Measurements from ENCODE around the gene RSF1. TPM values are rescaled to one million over a fixed set of nuclear protein-coding genes. Genes with fewer than 3 reads are reported as not detected.

Gene RSF1
- total RNA-seq, 4 donors from 2014 or later, result 70.3 to 96.3 (median 73.1) TPM

DNA sequence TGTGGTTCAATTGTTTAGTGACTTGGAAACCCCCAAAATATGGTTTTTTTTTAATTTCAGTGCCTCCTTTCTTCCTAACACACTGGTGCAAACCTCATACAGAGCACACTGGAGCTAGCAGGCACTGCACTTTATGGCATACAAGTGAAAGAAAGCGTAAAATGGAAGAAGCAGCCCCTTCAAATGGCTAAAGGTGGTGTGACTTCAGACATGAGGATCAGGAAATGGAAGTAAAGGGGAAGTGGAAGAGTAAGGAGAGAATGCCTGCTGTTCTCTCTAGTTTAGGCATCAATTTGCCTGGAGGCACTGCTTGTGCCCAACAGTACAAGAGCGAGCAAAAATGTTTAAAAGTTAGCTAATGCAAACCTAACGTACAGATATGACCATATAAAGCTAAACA, 5.7 kb downstream of the RSF1 start:
- no peaks in the 10 kb centered on the region for H3K27me3 ChIP-seq
- intact Hi-C loops (cut with DNase I), result no loop called here
- WGBS, result 91% methylated on average over 3 of the region's 3 CpGs
- H3K36me3 ChIP-seq, result no peaks in the 10 kb centered on the region
- H3K27ac ChIP-seq (replicated peaks in 1 of 4), result no peak overlapping the region
- peaks cover 0 to 7% (median 0%) of the 10 kb centered on the region in 4 donors for H3K9me3 ChIP-seq
- H3K4me3 ChIP-seq, result no peak overlapping the region
- TF ChIP-seq, protein P1, sequence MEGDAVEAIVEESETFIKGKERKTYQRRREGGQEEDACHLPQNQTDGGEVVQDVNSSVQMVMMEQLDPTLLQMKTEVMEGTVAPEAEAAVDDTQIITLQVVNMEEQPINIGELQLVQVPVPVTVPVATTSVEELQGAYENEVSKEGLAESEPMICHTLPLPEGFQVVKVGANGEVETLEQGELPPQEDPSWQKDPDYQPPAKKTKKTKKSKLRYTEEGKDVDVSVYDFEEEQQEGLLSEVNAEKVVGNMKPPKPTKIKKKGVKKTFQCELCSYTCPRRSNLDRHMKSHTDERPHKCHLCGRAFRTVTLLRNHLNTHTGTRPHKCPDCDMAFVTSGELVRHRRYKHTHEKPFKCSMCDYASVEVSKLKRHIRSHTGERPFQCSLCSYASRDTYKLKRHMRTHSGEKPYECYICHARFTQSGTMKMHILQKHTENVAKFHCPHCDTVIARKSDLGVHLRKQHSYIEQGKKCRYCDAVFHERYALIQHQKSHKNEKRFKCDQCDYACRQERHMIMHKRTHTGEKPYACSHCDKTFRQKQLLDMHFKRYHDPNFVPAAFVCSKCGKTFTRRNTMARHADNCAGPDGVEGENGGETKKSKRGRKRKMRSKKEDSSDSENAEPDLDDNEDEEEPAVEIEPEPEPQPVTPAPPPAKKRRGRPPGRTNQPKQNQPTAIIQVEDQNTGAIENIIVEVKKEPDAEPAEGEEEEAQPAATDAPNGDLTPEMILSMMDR (IDR thresholded peaks at IDR 0.05), result no peak
- TF ChIP-seq POLR2AphosphoS5 (IDR thresholded peaks at IDR 0.05) (no peak), EP300 (IDR thresholded peaks at IDR 0.05) (no peak), POLR2A (IDR thresholded peaks at IDR 0.05; ENCODE audit: low read depth) (no peak)
- peaks cover 29 to 71% (median 55%) of the 10 kb centered on the region in 4 donors for H3K4me1 ChIP-seq
- DNase-seq (ENCODE audit: extremely low spot score), result no peak

DNA sequence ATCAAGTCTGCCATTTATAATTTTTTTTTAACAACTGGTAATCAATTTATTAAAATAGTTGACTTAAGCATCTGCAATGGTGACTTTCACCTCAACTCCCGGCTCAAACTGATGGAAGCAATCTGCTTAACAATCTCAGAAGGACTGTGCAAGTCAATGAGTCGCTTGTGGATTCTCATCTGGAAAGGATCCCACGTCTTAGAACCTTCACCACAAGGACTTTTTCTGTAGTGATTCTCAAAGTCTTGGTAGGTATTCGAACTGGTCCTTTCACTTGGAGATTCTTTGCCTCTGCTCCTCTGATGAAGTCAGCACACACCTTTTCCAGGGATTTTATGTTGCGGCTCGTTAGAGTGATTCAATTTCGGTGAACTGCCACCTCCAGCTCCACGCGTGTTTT, 7.3 kb downstream of the RSF1 start:
- WGBS, result 92% methylated on average over 9 of the region's 9 CpGs
- DNase-seq (ENCODE audit: extremely low spot score), result no peak
- Histone ChIP-seq H3K9me3 (peaks cover 0 to 7% (median 0%) of the 10 kb centered on the region in 4 donors), H3K4me1 (peaks cover 25 to 74% (median 49%) of the 10 kb centered on the region in 4 donors), H3K36me3 (no peaks in the 10 kb centered on the region), H3K27ac (replicated peaks in 1 of 4) (no peak overlapping the region), H3K27me3 (no peaks in the 10 kb centered on the region), H3K4me3 (no peak overlapping the region)
- TF ChIP-seq POLR2AphosphoS5 (IDR thresholded peaks at IDR 0.05) (no peak), POLR2A (IDR thresholded peaks at IDR 0.05; ENCODE audit: low read depth) (no peak)
- intact Hi-C loops (cut with DNase I), result no loop called here

DNA sequence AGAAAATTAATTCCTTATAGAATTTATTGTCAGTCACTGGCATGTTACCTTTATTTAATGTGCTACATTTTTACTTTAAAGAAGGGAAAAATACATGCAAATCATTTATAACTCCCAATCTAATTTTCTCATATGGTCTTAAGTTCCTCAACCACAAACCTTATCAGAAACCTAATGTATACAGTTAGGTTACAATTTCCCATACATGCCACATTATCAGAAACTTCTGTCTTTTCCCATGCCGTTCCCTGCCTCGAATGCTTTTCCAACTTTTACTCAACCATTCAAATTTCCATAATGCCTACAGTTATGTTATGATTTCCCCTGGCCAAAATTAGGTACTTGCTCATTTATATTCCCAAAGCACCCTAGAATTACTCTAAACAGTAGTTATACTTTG, 13.5 kb downstream of the RSF1 start:
- Histone ChIP-seq H3K27me3 (no peaks in the 10 kb centered on the region), H3K4me3 (no peak overlapping the region), H3K9me3 (no peaks in the 10 kb centered on the region), H3K36me3 (peaks cover 0 to 1% (median 0%) of the 10 kb centered on the region in 4 donors), H3K4me1 (peaks cover 7 to 57% (median 29%) of the 10 kb centered on the region in 4 donors), H3K27ac (replicated peaks in 1 of 4) (no peak overlapping the region)
- TF ChIP-seq, protein P1 (IDR thresholded peaks at IDR 0.05), result no peak
- TF ChIP-seq POLR2AphosphoS5 (IDR thresholded peaks at IDR 0.05) (no peak), POLR2A (IDR thresholded peaks at IDR 0.05; ENCODE audit: low read depth) (no peak), EP300 (IDR thresholded peaks at IDR 0.05) (no peak)
- DNase-seq (ENCODE audit: extremely low spot score), result no peak
- intact Hi-C loops (cut with DNase I), result no loop called here
- 93% methylated on average over 2 of the region's 2 CpGs for WGBS

DNA sequence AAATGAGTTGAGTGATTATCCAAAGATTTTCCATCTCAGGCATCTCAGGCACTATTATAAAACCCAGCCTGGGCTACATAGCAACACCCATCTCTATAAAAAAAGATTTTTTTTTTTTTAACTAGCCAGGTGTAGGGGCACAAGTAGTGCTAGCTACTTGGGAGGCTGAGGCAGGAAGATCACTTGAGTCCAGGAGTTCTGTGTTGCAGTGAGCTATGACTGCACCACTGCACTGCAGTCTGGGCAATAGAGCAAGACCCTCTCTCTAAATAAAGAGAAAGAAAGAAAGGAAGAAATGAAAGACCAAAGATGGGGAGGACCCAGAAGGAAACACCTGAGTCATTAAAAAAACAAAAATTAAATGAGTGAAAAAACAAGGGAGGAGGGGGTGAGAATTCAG, 14.1 kb downstream of the RSF1 start:
- no peak for DNase-seq (ENCODE audit: extremely low spot score)
- Histone ChIP-seq H3K9me3 (no peaks in the 10 kb centered on the region), H3K4me3 (no peak overlapping the region), H3K27me3 (no peaks in the 10 kb centered on the region), H3K36me3 (peaks cover 0 to 3% (median 0%) of the 10 kb centered on the region in 4 donors), H3K4me1 (peaks cover 7 to 51% (median 29%) of the 10 kb centered on the region in 4 donors), H3K27ac (replicated peaks in 1 of 4) (no peak overlapping the region)
- TF ChIP-seq EP300 (IDR thresholded peaks at IDR 0.05) (no peak), POLR2A (IDR thresholded peaks at IDR 0.05; ENCODE audit: low read depth) (no peak), POLR2AphosphoS5 (IDR thresholded peaks at IDR 0.05) (no peak)
- TF ChIP-seq, protein P1 (IDR thresholded peaks at IDR 0.05), result no peak
- intact Hi-C loops (cut with DNase I), result no loop called here

DNA sequence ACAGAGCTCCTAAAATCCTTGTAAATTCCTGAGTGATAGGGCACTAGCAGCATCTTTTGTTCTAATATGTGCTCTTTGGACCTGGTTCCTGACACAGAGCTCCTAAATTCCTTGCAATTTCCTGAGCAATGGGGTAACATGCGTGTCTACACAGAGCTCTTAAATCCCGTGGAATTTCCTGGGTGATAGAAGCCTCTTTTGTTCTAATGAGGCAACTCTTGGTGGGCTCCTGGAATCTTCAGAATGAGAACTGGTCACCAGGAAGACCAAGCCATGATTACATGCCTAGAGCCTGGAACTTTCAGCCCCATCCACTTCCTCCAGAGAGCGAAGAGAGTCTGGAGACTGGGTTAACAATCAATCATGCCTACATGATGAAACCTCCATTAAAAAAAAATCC, 19.0 kb downstream of the RSF1 start:
- Histone ChIP-seq H3K27me3 (no peaks in the 10 kb centered on the region), H3K4me1 (peaks cover 0 to 50% (median 36%) of the 10 kb centered on the region in 4 donors), H3K4me3 (no peak overlapping the region), H3K27ac (replicated peaks in 1 of 4) (no peak overlapping the region), H3K9me3 (no peaks in the 10 kb centered on the region), H3K36me3 (peaks cover 0 to 3% (median 0%) of the 10 kb centered on the region in 4 donors)
- WGBS, result 68% methylated on average over 3 of the region's 3 CpGs
- TF ChIP-seq EP300 (IDR thresholded peaks at IDR 0.05) (no peak), POLR2A (IDR thresholded peaks at IDR 0.05; ENCODE audit: low read depth) (no peak)
- DNase-seq (ENCODE audit: extremely low spot score), result no peak
- intact Hi-C loops (cut with DNase I), result no loop called here

DNA sequence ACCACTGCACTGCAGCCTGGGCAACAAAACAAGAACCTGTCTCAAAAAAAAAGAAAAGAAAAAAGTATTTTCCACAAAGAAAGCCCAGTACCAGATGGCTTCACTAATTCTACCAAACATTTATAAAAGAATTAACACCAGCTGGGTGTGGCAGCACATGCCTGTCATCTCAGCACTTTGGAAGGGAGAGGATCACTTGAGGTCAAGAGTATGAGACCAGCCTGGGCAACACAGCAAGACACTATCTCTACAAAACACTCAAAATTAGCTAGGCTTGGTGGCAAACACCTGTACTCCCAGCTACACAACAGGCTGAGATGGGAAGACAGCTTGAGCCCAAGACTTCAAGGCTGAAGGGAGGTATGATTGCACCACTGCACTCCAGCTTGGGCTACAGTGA, 20.1 kb downstream of the RSF1 start:
- H3K27me3 ChIP-seq, result no peaks in the 10 kb centered on the region
- peaks cover 0 to 3% (median 0%) of the 10 kb centered on the region in 4 donors for H3K36me3 ChIP-seq
- H3K9me3 ChIP-seq, result no peaks in the 10 kb centered on the region
- intact Hi-C loops (cut with DNase I), result no loop called here
- DNase-seq (ENCODE audit: extremely low spot score), result no peak
- no peak overlapping the region for H3K27ac ChIP-seq (replicated peaks in 1 of 4)
- H3K4me1 ChIP-seq, result peaks cover 2 to 45% (median 30%) of the 10 kb centered on the region in 4 donors
- H3K4me3 ChIP-seq, result no peak overlapping the region
- TF ChIP-seq POLR2A (IDR thresholded peaks at IDR 0.05; ENCODE audit: low read depth) (no peak), EP300 (IDR thresholded peaks at IDR 0.05) (no peak), POLR2AphosphoS5 (IDR thresholded peaks at IDR 0.05) (no peak)
- TF ChIP-seq, protein P1 (IDR thresholded peaks at IDR 0.05), result no peak

Data from esophagus muscularis mucosa (tissue), 4 donors.